ENCODE measurements around the gene AHI1.

Gene AHI1

DNA sequence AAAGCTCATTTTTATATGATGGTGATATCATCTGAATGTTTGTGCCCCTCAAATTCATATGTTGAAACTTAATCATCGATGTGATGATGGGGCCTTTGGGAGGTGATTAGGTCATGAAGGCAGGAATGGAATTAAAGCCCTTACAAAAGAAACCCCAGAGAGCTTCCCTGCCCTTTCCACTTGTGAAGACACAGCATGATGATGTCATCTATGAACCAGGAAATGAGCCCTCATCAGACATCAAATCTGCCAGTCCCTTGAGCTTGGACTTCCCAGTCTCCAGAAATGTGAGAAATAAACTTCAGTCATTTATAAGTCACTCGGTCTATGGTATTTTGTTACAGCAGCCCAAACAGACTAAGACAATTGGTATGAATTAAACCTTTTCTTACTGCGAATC is 163.4 kb downstream of the AHI1 start:
- no peak for DNase-seq (ENCODE audit: low read depth in 1 of 2, low spot score in 1 of 2)

- DNase-seq (ENCODE audit: low read depth in 1 of 2, low spot score in 1 of 2) = no peak
Observed at GRCh38 chr6:135331002-135331401, 166.5 kb downstream of the AHI1 start.

DNA sequence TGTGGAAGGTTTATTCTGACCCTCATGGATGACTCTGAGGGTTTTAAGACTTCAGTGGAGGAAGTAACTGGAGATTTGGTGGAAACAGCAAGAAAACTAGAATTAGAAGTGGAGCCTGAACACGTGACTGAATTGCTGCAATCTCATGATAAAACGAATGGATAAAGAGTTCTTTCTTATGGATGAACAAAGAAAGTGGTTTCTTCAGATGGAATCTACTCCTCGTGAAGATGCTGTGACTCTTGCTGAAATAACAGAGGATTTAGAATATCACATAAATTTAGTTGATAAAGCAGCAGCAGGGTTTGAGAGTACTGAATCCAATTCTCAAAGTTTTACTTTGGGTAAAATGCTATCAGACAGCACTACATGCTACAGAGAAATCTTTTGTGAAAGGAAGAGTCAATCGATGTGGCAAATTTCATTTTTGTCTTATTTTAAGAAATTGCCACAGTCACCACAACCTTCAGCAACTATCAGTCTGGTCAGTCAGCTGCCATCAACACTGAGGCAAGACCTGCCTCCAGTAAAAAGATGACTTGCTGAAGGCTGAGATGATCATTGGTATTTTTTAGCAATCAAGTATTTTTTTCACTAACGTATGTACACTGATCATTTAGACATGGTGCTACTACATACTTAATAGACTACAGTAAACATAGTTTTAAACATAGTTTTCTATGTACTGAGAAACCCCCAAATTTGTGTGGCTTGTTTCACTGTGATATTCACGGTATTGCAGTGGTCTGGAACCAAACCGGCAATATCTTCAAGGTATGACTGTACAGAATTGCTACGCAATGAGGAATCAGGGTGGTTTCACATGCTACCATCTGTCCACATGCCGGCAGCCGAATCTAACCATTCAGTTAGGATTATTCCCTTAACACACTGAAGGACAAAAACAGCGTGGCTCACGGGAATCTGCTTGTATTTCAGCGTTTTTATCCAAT is 167.4 kb downstream of the AHI1 start:
- DNase-seq (ENCODE audit: low read depth in 1 of 2, low spot score in 1 of 2) = no peak

GRCh38 chr6:135328136-135328535 is 169.4 kb downstream of the AHI1 start:
- no peak for DNase-seq (ENCODE audit: low read depth in 1 of 2, low spot score in 1 of 2)

DNA sequence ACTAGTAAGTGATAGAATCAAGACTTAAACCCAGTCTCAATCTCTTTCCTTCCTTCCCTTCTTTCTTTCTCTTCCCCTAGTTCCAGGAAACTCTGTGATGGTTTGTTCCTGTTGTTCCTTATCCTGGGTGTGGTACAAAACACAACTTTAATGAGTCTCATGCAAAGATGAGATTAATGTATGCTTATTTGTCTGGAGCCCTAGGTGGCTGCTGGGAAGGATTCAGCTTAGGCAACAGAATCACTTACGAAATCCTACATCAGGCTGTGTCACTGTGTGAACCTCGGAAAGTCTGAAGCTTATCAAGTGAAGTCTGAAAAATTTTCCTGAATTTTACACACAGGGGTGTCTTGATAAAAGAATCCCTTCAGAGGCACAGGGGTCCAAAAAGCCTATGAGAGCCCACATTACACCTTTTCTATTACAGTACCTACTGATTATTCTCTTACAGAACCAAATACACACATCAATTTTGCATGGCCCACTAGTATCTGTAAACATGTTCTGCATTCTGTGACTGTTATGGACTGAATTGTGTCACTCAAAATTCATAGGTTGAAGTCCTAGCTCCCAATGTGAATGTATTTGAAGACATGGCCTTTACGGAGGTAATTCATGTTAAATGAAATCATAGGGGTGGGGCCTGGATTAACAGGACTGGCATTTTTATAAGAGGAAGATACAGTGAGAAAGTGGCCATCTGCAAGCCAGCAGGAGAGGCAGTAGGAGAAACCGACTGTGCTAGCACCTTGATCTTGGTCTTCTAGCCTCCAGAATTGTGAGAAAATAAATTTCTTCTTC is 171.7 kb downstream of the AHI1 start:
- DNase-seq (ENCODE audit: low read depth in 1 of 2, low spot score in 1 of 2) = no peak

DNA sequence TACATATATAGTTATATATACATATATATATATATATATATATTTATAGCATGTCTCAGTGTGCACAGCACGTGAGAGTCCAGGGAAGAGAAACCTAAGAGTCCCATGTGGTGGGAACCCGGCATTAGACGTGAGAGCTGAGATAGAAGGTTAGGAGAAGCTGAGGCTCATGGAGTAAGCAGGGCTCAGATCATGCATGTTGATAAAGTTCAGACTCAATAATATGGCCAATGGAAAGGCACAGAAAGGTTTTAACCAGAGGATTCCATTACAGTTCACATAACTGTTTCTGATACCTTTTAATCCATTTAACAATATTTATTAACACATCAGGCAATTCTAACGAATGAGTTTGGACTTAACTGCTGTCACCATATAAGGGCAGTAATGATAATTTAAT is 173.0 kb downstream of the AHI1 start:
- DNase-seq (ENCODE audit: low read depth in 1 of 2, low spot score in 1 of 2) = no peak

DNA sequence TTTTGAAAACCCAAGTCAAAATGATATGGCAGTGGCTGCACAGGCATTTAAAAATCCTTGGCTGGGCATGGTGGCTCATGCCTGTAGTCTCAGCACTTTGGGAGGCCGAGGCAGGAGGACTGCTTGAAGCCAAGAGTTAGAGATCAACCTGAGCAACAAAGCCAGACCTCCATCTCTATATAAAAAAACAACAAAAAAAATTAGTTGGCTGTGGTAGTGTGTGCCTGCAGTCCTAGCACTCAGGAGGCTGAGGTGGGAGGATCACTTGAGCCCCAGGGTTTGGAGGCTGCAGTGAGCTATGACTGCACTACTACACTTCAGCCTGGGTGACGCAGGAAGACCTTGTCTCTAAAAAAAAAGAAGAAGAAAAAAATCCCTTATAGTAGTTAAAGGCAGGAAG is 173.6 kb downstream of the AHI1 start:
- no peak for DNase-seq (ENCODE audit: low read depth in 1 of 2, low spot score in 1 of 2)

DNA sequence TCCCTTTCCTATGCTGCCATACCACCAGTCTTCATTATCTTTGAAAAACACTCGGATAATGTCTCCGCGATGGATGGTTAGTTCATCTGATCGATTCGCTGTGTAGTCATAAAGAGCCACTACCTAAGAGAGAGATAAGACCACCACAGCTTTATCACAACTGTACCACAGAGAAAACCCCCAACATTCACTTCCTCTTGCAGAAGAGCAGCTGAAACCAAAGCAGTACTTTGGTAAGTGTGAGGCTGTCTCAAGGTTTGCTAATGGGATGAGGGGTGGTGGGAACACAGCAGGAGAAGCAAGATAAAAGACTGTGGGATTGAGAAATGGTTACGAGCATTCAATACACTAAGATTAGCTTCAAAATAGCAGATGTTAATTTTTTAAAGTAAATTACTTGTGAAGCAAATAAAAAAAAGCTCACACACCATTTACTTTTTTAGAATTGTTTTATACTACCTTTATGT is 174.3 kb downstream of the AHI1 start:
- no peak for DNase-seq (ENCODE audit: low read depth in 1 of 2, low spot score in 1 of 2)

DNA sequence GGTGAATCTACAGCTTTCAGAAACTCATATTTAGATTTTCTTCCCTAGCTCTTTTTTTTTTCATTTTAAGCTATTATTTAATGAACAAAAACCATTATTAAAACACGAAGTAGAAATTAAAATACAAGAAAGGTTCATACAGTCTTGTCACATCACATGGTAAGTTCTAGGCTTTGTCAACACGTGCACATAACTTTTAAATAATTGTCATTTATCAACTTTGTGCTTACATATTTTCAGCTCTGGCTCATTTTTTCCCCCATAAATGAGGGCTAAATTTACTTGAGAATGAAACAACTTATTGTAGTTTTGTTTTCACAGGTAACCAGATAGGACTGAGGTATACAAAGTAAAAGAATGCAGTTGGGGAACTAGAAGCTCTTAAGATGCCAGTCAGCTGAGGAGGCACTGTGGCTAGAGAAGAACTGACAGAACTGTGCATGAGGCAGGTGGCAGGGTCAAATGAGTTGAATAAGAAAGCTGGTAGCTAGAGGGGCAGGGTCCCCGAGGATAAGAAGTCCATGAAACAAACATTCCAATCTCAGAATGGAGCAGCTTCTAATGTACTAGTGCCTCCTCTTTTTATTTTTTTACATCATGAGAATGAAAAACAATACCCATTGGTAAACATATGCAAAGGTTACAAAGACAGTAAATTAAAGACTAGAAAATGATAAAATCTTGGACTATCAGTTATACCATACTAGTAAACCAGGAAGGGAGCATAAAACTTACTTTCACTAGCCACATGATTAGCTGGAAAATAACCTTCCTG is 174.9 kb downstream of the AHI1 start:
- no peak for DNase-seq (ENCODE audit: low read depth in 1 of 2, low spot score in 1 of 2)

GRCh38 chr6:135320721-135321621 is 176.6 kb downstream of the AHI1 start:
- DNase-seq (ENCODE audit: low read depth in 1 of 2, low spot score in 1 of 2) = no peak

DNA sequence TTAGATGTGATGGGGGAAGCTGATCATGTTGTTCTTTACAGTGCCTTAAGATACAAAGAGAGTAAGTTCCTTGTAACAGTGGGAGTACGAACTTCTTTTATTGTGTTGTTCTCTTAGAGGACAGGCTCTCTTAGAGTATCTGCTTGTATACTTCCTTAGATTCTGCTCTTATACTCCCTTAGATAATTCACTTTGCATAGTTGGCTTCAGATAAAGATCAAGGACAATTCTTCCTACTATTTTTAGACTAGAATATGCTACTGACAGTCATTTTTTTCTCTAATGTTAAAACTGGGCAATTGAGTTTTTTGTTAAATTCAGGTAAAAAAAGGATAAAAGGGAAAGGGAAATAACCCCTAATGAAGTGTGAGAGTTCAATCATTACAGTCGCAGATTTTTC is 177.7 kb downstream of the AHI1 start:
- DNase-seq (ENCODE audit: low read depth in 1 of 2, low spot score in 1 of 2) = no peak

DNA sequence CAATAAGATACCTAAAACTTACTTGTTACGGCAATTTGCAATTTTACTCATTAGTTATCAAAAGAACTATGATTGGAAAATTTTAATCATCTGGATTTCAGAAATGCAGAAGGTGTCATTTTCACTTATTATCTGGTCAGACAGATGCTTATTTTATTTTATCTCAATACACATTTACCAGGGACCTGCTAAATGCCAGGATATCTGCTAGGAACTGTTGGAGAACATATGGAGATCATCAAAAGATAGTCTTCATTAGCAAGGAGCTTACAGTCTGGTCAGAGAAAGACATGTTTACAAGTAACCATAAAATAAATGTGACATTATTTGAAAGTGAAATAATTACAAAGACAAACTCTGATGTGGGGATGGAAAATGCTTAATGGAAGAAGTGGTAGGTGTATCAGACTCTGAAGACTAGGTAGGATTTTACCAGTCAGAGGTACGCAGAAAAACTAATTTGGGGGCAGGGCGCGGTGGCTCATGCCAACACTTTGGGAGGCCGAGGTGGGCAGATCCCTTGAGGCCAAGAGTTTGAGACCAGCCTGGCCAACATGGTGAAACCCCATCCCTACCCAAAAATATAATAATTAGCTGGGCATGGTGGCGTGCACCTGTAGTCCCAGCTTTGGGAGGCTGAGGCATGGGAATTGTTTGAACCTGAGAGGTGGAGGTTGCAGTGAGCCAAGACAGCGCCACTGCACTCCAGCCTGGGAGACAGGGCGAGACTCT is 178.6 kb downstream of the AHI1 start:
- no peak for DNase-seq (ENCODE audit: low read depth in 1 of 2, low spot score in 1 of 2)

DNA sequence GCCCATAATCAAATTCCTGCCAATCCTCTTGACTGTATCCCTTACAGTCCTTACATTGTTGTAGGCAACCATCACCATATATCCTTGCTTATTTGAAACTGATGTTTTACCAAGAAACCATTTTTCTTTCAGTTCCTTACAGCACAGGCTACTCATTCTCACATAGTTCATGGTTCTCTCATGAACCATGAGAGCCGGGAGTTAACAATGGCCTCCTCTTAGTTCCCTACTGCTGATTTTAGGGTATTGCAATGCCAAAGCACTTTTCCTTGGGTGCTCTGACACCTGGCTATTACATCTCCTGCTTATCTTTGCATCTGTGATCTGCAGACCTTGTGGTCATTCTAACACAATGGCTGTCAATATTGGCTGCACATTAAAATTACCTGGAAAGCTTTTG is 183.0 kb downstream of the AHI1 start:
- DNase-seq (ENCODE audit: low read depth in 1 of 2, low spot score in 1 of 2) = no peak

DNA sequence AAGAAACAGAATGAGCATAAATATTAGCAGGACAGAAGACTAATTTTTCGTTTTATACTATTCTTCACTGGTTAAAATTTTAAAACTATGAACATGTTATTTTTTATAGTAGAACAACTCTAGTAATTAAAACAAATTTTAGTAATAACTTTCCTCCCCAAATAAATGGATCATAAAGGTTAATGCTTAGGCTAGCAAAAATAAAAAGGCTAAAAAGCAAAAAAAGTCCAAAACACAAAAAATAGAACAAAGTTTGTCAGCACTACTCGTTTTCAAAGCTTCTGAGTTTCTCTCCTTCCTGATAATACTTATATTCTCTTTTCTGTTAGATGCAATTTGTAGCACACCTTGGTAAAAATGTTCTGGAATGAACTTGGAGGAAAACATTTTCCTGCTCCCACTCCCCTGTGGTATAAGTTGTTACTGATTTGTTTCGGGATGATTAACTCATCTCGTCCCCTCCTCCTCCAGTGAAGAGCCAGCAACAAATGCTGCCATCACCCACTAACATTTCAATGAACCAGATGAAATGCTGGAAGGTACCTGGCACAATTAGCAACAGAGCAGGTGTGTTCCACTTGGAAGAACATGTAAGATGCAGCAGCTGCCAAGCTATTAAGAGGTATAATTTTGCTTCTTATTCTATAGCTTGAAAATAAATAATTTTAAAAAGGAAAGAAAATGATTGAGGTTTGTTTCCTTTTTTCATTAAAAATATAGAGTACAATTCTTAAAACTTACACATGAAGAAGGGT is 185.9 kb downstream of the AHI1 start:
- DNase-seq (ENCODE audit: low read depth in 1 of 2, low spot score in 1 of 2) = no peak

GRCh38 chr6:135310291-135310690 is 187.2 kb downstream of the AHI1 start:
- no peak for DNase-seq (ENCODE audit: low read depth in 1 of 2, low spot score in 1 of 2)

DNA sequence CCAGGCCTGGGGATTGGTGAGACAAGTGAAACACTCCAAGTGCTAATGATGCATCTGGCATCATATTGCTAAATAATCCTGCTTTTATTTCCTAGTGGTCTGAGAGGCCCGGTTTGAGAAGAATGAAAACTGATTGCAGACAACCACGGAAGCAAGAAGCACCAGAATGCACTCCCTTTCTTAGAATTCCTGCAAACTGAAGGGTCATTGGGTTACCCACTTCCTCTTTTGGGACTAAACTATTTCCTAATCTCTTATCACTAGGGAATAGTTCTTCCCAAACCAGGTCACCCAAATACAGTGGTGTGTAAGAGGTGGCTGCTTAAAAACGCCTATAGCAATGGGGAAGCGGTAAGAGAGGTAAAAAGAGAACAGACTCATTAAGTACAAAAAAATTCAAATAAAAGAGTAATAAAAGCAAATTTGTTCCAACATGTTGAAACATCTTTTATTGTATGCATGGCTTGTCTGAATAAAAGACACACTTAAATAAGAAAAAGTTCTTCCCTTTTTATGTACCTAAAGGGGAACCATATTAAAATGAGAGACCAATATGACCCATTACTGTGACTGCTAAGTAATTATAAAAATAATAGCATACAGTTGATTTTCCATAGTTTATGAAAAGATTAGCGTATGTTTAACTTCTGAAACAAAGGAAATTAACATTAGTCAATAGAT is 190.7 kb downstream of the AHI1 start:
- no peak for DNase-seq (ENCODE audit: low read depth in 1 of 2, low spot score in 1 of 2)

DNA sequence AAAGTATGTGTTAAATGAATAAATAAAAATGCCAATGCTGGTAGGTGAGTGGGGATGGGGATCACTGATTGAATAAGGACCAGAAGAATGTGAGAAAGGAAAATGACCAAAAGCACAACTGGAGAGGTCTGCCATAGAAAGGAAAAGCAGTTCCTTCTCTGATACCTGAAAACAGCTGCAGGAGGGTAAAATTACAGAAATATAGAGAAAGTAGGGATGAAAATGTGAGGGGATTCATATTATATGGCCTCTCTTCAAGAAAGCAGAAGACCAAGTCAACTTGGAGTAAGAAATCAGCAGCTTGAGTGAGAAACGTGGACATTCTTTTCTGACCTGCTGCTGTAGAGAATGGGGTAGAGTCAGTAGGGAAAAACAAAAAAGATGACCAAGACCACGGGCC is 191.4 kb downstream of the AHI1 start:
- DNase-seq (ENCODE audit: low read depth in 1 of 2, low spot score in 1 of 2) = no peak

- no peak for DNase-seq (ENCODE audit: low read depth in 1 of 2, low spot score in 1 of 2)
Observed at GRCh38 chr6:135305684-135306083, 191.9 kb downstream of the AHI1 start.

Measured in activated CD4-positive, alpha-beta T cell treated with anti-CD3 and anti-CD28 coated beads, Interleukin-2, amount 50 U/mL, for 24 hours (primary cell).